ES-I3 (cell line): ENCODE results near the gene TNFRSF1B.

ENCODE experiments used
- H3K36me3 ChIP-seq: 2 replicates; pipeline ENCODE4 v1.6.1; 2013; ENCODE audit warnings: mild to moderate bottlenecking, low read length, control low read depth, moderate library complexity; ENCODE audit not compliant: insufficient read depth
- H3K4me1 ChIP-seq: 2 replicates; pipeline ENCODE4 v1.6.1; 2013; ENCODE audit warnings: mild to moderate bottlenecking, control low read depth, low read length; ENCODE audit not compliant: insufficient read depth
- H3K9ac ChIP-seq: 2 replicates; pipeline ENCODE4 v1.6.1; 2013; ENCODE audit warnings: low read depth, mild to moderate bottlenecking, low read length, moderate library complexity
- H3K9me3 ChIP-seq: 2 replicates; pipeline ENCODE4 v1.6.1; 2013; ENCODE audit warnings: mild to moderate bottlenecking, low read length, moderate library complexity; ENCODE audit not compliant: control insufficient read depth, insufficient read depth

TNFRSF1B gene

DNA sequence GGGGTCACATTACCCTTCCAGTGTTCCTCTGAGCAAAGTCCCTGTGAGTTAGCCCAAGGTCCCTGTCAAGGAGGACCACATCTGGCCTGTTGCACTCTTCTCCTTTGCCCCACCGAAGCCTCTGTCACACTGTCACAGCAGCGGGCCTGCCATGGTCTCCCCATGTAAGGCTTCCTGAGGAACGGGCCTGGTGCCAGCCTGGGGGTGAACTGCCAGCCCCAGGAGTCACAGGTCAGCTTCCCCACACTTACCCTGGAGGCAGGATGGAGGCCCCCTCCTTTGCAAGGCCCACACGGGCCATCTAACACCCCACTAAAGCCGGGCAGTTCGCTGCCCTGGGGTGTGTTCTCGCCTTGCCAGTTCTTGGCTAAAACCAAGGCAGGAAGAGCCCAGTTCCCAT lies 14.1 kb downstream of the TNFRSF1B start:
- no peak overlapping the region for H3K9ac ChIP-seq
- 0 out of 2 replicates have a peak, but pooled peaks cover 5% of the 10 kb centered on the region for H3K9me3 ChIP-seq
- peaks cover 16% of the 10 kb centered on the region for H3K4me1 ChIP-seq
- no peaks in the 10 kb centered on the region for H3K36me3 ChIP-seq

DNA sequence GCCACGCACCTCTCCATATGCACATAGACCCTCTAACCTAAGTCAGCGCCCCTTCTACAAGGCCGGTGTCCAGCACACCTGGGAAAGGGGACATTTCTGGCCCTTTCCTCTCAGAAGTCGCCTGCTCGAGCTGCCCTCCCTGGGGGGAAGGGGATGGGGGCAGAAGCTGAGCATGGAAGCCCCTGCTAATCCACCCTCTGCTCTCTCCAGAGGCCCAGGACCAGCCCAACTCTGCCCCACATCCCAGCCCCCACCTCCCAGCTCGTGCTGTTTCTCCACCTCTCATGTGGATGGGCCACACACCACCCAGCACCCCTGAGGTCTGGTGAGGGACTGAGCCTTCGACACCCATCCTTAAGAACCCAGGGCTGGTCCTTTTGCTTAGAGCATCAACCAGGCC lies 14.8 kb downstream of the TNFRSF1B start:
- H3K4me1 ChIP-seq = peaks cover 16% of the 10 kb centered on the region
- H3K36me3 ChIP-seq = no peaks in the 10 kb centered on the region
- no peak overlapping the region for H3K9ac ChIP-seq
- H3K9me3 ChIP-seq = 0 out of 2 replicates have a peak, but pooled peaks cover 5% of the 10 kb centered on the region

DNA sequence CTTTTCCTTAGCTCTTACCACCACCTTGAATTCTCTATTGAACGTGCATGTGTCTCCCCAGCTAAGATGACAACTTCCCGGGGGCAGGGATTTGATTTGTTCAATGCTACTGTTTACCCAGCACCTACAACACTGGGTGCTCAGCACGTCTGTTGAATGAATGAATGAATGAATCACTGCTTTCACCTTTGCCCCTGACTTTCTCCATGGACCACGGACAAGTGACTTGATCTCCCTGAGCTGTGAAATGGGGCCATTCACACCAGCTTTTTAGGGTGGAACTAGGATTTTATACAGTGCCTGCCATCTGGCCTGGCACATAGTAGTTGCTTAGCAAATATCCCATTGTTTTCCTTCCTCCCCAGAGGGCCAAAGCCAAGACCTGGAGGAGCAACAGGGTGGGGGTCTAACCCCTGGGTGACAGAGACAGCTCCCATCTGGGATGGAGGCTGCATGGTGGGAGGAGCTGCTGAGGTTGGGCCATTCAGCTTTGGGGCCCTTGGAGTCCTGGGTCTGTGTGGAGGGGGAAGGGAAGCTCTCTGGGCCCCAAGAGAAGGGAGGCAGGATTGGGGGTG lies 15.7 kb downstream of the TNFRSF1B start:
- Histone ChIP-seq H3K36me3 (no peaks in the 10 kb centered on the region), H3K9me3 (0 out of 2 replicates have a peak, but pooled peaks cover 5% of the 10 kb centered on the region), H3K9ac (no peak overlapping the region), H3K4me1 (peaks cover 15% of the 10 kb centered on the region)

DNA sequence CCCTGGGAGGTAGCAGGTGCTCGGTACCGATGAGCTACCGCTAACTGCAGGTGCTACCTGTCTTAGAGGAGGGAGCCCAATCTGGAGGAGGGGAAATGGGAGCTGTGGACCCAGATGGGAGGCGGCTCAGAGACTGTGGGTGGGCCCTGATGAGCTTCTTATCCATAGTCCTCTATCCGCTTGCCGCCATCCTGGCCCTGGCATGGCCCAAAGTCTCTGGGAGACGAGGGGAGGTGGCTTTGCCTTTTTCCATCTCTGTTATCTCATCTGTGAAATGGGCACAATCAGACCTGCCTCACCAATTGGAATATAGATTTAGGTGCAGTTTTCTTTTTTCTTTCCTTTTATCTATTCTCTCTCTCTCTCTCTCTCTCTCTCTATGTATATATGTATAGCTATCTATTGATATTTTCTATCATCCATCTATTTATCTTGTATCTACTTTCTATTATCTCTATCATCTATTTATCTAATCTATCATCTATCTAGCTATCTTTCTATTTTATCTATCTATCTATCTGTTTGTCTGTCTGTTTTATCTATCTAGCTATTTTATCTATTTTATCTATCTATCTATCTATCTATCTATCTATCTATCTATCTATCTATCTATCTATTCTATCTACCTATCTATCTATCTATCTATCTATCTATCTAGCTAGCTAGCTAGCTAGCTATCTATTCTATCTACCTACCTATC lies 16.5 kb downstream of the TNFRSF1B start:
- Histone ChIP-seq H3K4me1 (peaks cover 11% of the 10 kb centered on the region; the same call in 1 of the 2 replicates), H3K36me3 (no peaks in the 10 kb centered on the region), H3K9me3 (0 out of 2 replicates have a peak, but pooled peaks cover 5% of the 10 kb centered on the region), H3K9ac (no peak overlapping the region)

DNA sequence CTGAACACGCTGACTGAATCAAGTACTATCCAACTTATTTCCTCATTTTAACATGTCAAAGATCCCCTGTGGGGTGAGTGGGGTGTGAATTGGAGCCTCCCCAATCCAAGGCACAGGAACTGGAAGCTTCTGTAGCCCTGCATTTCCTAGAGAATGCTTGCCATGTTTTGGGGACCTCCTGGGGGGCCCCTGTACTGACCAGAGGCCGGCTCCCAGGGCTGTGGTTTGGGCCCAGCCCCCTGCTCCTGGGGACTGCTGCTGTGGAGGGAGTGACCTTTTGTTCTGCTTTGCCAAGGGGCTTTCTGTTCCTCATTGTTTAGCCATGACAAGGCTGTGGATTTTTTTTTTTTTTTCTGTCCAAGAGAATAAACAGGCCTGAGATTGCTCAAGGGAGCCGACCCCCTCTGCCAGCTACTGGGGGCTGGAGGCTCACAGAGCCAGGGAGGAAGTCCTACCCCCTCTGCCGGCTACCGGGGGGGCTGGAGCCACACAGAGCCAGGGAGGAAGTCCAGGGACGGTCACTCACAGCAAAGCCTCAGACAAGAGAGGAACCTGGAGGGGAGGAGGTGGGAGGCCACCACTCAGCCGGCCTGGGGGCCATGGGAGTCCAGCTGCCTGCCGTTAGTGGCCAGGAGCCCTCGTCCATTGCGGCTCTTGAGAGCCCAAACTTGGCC lies 17.4 kb downstream of the TNFRSF1B start:
- peaks cover 9% of the 10 kb centered on the region; the same call in 1 of the 2 replicates for H3K4me1 ChIP-seq
- H3K9me3 ChIP-seq = 0 out of 2 replicates have a peak, but pooled peaks cover 5% of the 10 kb centered on the region
- no peaks in the 10 kb centered on the region for H3K36me3 ChIP-seq
- no peak overlapping the region for H3K9ac ChIP-seq

DNA sequence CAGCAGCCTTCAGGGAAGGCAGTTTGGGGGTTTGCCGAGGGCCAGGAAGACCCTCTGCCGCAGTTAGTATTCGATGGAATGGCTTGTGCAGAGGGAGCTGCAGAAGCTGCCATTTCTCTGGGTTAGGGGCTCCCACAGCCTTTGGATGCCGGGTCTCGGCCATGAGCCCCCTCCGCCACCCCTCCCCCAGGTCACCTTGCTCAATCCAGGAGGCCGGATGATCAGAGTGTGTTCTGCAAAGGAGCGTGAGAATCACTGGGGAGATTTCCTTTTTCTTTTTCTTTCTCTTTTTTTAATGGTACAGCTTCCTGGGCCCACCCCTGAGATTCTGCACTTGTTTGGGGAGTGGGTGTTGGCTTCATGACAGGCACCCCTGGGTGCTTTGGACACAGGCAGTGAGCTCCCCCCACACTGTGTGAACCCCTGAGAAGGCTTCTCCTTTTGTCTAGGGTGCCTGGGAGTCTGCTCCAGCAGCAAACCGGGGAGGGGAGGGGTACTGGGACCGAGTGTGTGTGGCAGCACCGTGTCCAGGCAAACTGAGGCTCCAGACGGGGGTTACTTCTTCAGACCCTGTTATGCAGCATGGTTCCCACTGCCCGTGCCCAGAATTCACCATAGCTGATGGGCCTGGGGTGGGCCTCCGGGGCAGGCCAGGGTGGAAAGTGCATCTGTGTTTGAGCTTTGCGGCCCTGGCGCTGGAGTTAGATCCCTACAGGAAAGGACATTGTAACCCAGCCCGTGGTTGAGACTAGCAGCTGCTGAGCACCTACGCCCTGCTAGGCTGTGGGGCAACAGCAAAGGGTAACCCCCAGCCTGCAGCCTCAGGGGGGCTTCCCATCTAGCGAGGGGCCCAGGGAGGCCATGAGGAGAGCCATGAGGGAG lies 18.5 kb downstream of the TNFRSF1B start:
- Histone ChIP-seq H3K9me3 (0 out of 2 replicates have a peak, but pooled peaks cover 5% of the 10 kb centered on the region), H3K9ac (no peak overlapping the region), H3K4me1 (peaks cover 7% of the 10 kb centered on the region; the same call in 1 of the 2 replicates), H3K36me3 (no peaks in the 10 kb centered on the region)

DNA sequence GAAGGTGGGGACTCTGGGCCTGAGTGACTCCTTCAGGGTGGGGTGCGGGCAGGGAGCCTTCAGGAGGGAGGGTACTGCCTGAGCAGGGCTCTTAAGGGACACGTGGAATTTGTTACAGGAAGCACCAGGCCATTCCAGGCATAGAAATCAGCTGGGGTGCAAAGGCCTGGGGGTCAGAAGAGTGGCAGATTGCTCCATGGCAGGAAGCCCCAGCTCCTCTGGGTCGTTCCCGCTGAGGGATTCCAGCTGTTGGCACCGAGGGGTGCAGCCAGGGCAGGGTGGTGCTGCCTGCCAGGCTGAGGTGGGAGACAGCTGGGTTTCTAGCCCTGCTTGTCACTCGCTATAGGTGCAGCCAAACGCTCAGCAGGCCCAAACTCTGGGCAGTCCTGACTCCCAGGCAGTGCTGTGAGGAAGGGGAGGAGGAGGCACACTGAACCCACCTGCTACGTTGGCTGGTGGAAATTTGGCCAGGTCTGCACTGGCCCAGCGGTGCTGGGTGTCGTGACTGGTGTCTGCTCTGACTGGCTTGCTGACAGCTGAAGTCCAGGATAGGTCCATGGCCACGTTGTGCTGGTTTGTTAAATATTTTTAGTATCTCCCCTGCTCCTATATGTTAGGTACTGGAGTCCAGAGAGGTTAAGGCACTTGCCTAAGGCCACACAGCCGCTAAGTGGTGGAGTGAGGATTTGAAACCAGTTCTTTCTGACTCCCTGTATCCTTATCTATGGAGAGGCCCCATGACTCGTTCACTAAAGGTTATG lies 19.3 kb downstream of the TNFRSF1B start:
- 0 out of 2 replicates have a peak, but pooled peaks cover 5% of the 10 kb centered on the region for H3K9me3 ChIP-seq
- H3K9ac ChIP-seq = no peak overlapping the region
- peaks cover 7% of the 10 kb centered on the region; the same call in 1 of the 2 replicates for H3K4me1 ChIP-seq
- no peaks in the 10 kb centered on the region for H3K36me3 ChIP-seq

DNA sequence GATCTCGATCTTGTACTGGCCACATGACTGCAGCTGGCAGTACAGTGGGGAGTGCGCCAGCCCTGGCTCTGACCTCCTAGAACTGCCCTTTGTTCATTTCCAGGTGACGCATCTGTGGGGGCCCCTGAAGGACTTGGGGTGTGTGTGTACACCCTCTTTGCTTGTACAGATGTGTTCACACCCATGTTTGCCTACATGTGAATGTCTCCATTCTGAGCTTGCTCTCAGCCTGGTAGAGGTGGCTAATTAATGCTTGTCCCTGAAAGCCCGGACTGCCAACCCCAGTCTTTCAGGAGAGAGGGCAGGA lies 19.8 kb downstream of the TNFRSF1B start:
- H3K36me3 ChIP-seq = no peaks in the 10 kb centered on the region
- peaks cover 7% of the 10 kb centered on the region; the same call in 1 of the 2 replicates for H3K4me1 ChIP-seq
- 0 out of 2 replicates have a peak, but pooled peaks cover 5% of the 10 kb centered on the region for H3K9me3 ChIP-seq
- no peak overlapping the region for H3K9ac ChIP-seq

DNA sequence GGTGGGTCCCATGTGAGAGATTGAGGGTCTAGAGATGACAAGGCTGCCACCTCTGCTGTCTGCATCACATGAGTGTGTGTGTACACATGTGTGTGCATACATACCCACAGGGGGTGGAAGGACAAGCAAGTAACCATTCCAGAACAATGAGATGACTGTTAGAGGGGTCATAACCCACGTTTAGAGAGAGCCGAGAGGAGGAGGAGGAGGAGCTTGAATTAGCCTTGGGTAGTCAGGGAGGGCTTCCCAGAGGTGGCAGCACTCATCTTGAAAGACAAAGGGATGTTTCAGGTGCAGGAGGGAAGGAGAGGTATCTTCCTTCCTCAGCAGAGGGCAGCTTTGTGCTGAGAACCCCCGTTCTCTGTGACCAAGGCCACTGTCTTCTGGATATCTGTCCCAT lies 21.3 kb downstream of the TNFRSF1B start:
- no peak overlapping the region for H3K9ac ChIP-seq
- peaks cover 7% of the 10 kb centered on the region; the same call in 1 of the 2 replicates for H3K4me1 ChIP-seq
- 0 out of 2 replicates have a peak, but pooled peaks cover 5% of the 10 kb centered on the region for H3K9me3 ChIP-seq
- no peaks in the 10 kb centered on the region for H3K36me3 ChIP-seq

DNA sequence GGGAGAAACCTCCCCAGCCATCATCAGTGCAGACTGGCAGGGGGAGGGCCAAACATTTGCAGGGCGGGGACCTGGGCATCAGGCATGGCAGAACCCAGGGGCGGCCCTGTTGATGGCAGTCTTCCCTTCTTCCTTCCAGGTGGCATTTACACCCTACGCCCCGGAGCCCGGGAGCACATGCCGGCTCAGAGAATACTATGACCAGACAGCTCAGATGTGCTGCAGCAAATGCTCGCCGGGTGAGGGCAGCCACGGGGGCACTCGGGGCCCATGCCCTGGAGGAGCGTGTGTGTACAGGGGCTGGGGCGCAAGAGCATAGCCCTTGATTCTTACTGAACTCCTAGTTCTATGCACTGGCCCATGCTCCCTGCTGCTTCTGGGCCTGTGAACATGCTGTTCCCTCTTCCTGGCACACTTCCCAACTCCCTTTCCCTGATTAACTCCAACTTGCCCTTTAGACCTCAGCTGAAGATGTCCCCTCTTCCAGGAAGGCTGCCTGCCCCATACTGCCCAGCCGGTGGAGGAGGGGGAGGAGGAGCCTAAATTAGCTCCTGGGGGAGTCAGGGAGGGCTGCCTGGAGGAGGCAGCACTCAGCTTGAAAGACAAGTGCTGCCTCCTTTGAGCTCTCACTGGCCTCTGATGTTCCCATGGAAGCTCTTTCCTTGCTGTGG lies 22.0 kb downstream of the TNFRSF1B start:
- Histone ChIP-seq H3K9me3 (0 out of 2 replicates have a peak, but pooled peaks cover 5% of the 10 kb centered on the region), H3K4me1 (peaks cover 7% of the 10 kb centered on the region; the same call in 1 of the 2 replicates), H3K9ac (no peak overlapping the region), H3K36me3 (no peaks in the 10 kb centered on the region)

DNA sequence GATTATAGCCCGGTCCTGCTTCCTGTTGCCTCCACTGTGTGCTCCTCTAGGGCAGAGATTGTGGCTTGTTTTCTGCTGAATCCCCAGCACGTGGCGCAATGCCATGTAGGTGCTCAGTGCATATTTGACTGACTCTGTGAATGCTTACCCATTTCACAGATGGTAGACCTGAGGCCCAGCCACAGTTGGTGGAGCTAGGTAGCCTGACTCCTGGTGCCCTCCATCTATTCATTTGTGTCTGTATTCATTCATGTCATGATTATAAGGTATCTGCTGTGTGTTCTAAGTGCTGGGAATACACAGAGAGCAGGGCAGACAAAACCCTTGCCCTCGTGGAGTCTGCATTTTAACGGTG lies 22.5 kb downstream of the TNFRSF1B start:
- H3K9me3 ChIP-seq = 0 out of 2 replicates have a peak, but pooled peaks cover 5% of the 10 kb centered on the region
- no peaks in the 10 kb centered on the region for H3K36me3 ChIP-seq
- H3K9ac ChIP-seq = no peak overlapping the region
- H3K4me1 ChIP-seq = peaks cover 4% of the 10 kb centered on the region; the same call in 1 of the 2 replicates

DNA sequence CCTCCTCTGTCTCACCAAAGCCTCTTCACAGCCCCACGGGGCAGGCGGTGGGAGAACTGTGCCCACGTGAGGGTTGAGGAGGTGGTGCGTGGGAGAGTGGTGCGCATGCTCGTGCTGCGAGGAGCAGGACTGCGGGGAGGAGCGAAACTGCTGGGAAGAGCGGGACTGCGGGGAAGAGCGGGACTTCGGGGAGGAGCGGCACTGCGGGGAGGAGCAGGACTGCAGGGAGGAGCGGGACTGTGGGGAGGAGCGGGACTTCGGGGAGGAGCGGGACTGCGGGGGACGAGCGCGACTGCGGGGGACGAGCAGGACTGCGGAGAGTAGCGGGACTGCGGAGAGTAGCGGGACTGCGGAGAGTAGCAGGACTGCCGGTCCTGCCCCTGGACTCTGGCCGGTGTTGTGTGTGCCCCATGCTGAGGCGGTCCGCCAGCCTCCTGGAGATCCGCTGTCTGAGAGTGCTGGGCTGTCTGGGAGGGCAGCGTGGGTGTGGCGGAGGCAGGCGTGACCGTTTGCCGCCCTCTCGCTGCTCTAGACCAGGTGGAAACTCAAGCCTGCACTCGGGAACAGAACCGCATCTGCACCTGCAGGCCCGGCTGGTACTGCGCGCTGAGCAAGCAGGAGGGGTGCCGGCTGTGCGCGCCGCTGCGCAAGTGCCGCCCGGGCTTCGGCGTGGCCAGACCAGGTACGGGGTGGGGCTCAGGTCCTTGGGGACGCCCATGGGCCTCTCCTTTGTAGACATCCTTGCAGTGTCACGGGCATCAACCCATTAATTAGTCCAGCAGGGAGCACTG lies 24.6 kb downstream of the TNFRSF1B start:
- Histone ChIP-seq H3K36me3 (no peaks in the 10 kb centered on the region), H3K4me1 (0 out of 2 replicates have a peak, but pooled peaks cover 4% of the 10 kb centered on the region), H3K9me3 (no peaks in the 10 kb centered on the region), H3K9ac (no peak overlapping the region)
